ENCODE data around the gene RPS21. TPM values are rescaled to one million over a fixed set of nuclear protein-coding genes. Genes with fewer than 3 reads are reported as not detected.

The RPS21 gene
- total RNA-seq, 4 donors from 2014 or later: 1,151 to 14,756 (median 1,928) TPM

DNA sequence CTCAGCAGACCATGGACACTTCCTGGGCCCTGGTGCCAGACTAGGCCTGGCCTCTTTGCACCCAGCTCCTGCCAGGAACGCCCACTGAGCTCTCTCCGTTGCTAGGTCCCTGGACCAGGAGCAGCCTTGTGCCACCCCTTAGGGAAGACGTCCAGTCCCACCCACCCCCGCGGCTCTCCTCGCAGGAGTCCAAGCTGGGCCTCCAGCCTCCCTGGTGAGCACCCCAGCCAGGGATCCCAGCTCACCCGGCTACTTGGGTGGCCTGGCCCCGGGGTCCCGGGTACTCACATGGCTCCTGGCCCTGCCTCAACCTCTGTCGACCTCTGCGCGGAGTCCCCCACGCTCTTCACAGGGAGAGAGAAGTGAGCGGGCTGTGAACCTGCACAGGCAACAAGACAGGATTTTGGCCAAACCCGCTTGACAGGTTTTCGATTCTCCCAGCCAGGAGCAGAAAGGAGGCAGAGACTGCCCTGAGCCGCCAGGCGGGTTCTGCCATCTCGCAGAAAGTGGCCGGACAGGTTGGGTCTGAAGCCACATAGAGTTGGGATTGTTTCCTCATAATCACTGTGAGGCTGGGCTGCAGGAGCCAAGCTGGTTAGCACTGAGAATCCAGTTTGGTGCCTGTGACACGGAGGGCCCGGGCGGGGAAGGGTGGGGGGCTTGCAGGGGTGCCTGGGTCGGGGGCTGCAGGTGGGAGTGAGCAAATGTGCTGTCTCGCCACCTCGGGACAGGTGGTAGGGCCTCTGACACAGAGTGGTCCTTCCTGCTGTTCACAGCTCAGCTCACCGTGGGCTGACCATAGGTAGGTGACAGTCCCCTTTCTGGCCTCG, 40.5 kb downstream of the RPS21 start, which contains the start of gene RBBP8NL:
TSS of gene RBBP8NL (minus strand) at position 368 of the 830 bp plus-strand sequence. CDS start 7,892 bp downstream, outside the sequence.
- H3K36me3 ChIP-seq: no peaks in the 10 kb centered on the region
- no peak for TF ChIP-seq CTCF (IDR thresholded peaks at IDR 0.05)
- no peak for TF ChIP-seq POLR2A (IDR thresholded peaks at IDR 0.05)
- H3K4me1 ChIP-seq: no peaks in the 10 kb centered on the region
- no peak within 1 kb of the TSS for H3K4me3 ChIP-seq
- no peak within 1 kb of the TSS for H3K27ac ChIP-seq
- no peak for DNase-seq
- H3K27me3 ChIP-seq: no peaks in the 10 kb centered on the region
- H3K9me3 ChIP-seq: no peaks in the 10 kb centered on the region
- intact Hi-C loops (cut with DNase I; ENCODE audit: low total_unique reads): no loop called here

DNA sequence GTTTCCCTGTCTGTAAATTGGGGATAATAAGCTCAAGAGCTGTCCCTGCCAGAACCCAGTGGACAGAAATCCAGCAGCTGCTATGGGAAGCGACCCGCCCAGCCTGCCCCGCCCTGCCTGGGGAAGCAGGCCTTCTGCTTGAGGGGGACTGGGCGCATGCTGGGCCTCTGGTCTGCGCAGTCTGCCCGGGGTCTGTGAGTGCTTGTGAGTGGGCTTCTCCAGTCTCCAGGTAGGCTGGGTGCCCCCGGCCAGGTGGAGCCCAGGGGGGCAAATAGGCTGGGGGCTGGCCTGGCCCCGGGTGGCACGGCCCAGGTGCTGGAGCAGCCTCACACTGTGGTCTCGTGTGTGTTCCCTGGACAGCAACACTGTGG, 41.1 kb downstream of the RPS21 start:
- intact Hi-C loops (cut with DNase I; ENCODE audit: low total_unique reads): no loop called here
- DNase-seq: no peak
- no peak overlapping the region for H3K27ac ChIP-seq
- TF ChIP-seq POLR2A (IDR thresholded peaks at IDR 0.05): no peak
- TF ChIP-seq CTCF (IDR thresholded peaks at IDR 0.05): no peak
- no peaks in the 10 kb centered on the region for H3K36me3 ChIP-seq
- H3K9me3 ChIP-seq: no peaks in the 10 kb centered on the region
- no peaks in the 10 kb centered on the region for H3K27me3 ChIP-seq
- H3K4me1 ChIP-seq: no peaks in the 10 kb centered on the region
- no peak overlapping the region for H3K4me3 ChIP-seq

- H3K27me3 ChIP-seq: no peaks in the 10 kb centered on the region
- intact Hi-C loops (cut with DNase I; ENCODE audit: low total_unique reads): no loop called here
These were observed 41.7 kb downstream of the RPS21 start for GRCh38 chr20:62428396-62429295.

DNA sequence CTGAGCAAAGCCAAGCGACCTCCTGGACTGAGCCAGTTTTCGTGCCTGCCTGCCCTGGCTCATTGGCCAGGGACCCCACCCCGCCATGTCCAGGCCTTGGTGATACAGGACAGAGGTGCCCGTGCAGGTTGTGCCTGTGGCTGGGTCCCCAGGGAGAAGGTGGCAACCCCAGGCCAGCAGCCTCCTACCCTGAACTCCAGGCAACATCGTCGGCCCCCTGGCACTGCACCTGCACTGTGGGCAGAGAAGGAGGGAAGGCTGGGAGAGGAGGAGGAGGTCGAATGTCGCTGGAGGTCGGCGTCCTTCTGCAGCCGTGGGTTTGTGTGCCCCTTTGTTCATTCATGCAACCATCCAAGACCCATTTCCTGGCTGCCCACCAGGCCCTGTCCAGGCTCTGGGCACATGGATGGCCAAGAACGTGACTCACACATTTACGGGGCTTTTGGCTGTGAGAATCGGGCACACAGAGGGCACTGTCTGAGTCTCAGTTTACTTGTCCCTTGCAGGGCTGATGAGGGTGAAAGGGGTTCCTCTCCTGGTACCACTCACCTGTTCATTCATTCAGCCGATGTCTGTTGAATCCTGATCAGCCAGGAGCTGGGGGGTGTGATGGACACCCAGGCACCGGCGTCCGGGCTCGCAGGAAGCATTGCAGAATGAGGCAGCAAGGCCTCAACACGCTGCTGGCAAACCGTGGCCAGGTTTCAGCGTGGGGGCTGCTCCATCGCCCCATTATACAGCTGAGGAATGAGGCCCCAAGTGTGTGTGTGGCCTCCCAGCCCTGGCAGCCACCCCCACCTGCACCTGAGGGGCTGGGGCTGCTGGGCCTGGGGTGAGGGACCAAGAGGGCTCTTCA, 42.8 kb downstream of the RPS21 start:
- TF ChIP-seq POLR2A (IDR thresholded peaks at IDR 0.05) (no peak), CTCF (IDR thresholded peaks at IDR 0.05) (no peak)
- intact Hi-C loops (cut with DNase I; ENCODE audit: low total_unique reads): no loop called here
- Histone ChIP-seq H3K4me1 (no peaks in the 10 kb centered on the region), H3K27ac (no peak overlapping the region), H3K9me3 (no peaks in the 10 kb centered on the region), H3K4me3 (no peak overlapping the region), H3K27me3 (no peaks in the 10 kb centered on the region), H3K36me3 (no peaks in the 10 kb centered on the region)
- no peak for DNase-seq

More at GRCh38 chr20:62428396-62429295, 41.7 kb downstream of the RPS21 start:
- H3K27ac ChIP-seq: no peak overlapping the region
- no peaks in the 10 kb centered on the region for H3K36me3 ChIP-seq
- no peak overlapping the region for H3K4me3 ChIP-seq
- H3K4me1 ChIP-seq: no peaks in the 10 kb centered on the region
- no peaks in the 10 kb centered on the region for H3K9me3 ChIP-seq
- DNase-seq: no peak
- TF ChIP-seq POLR2A (IDR thresholded peaks at IDR 0.05): no peak
- TF ChIP-seq CTCF (IDR thresholded peaks at IDR 0.05): no peak
